Measurements from ENCODE around the gene ANAPC15. TPM values are rescaled to one million over a fixed set of nuclear protein-coding genes. Genes with fewer than 3 reads are reported as not detected.

ANAPC15 gene
- polyA plus RNA-seq, 3 donors = 92.6 to 112 (median 94.8) TPM

GRCh38 chr11:72075109-72075508 lies 37.4 kb downstream of the ANAPC15 start:
- no peaks in the 10 kb centered on the region for H3K9me3 Mint-ChIP-seq
- H3K4me1 ChIP-seq (ENCODE audit: control insufficient read depth in 1 of 2, insufficient read depth in 2 of 2, low read length in 2 of 2) = peaks cover 42 to 74% of the 10 kb centered on the region in 2 donors
- H4K20me1 ChIP-seq (ENCODE audit: insufficient read depth, low read length) = no peaks in the 10 kb centered on the region
- H2AFZ ChIP-seq (ENCODE audit: insufficient read depth, low read depth, low read length, poor library complexity, severe bottlenecking) = peak overlapping the region; percentile 79
- H3K4me2 ChIP-seq (replicated peaks; ENCODE audit: extremely low read depth, low read length, poor library complexity, severe bottlenecking) = peak overlapping the region; percentile 74
- WGBS (ENCODE audit: insufficient coverage) = no CpG with 5 or more reads among the region's 1 CpG
- peaks cover 56% of the 10 kb centered on the region for H3K4me1 Mint-ChIP-seq
- peaks cover 95% of the 10 kb centered on the region for H3K79me2 ChIP-seq (ENCODE audit: insufficient read depth, low read length)
- peak overlapping the region; percentile 42 for H3K9ac ChIP-seq (ENCODE audit: insufficient read depth, low read length, poor library complexity, severe bottlenecking)
- DNase-seq = peak; percentile 64 to 71 (median 65)
- TF ChIP-seq, protein P1, sequence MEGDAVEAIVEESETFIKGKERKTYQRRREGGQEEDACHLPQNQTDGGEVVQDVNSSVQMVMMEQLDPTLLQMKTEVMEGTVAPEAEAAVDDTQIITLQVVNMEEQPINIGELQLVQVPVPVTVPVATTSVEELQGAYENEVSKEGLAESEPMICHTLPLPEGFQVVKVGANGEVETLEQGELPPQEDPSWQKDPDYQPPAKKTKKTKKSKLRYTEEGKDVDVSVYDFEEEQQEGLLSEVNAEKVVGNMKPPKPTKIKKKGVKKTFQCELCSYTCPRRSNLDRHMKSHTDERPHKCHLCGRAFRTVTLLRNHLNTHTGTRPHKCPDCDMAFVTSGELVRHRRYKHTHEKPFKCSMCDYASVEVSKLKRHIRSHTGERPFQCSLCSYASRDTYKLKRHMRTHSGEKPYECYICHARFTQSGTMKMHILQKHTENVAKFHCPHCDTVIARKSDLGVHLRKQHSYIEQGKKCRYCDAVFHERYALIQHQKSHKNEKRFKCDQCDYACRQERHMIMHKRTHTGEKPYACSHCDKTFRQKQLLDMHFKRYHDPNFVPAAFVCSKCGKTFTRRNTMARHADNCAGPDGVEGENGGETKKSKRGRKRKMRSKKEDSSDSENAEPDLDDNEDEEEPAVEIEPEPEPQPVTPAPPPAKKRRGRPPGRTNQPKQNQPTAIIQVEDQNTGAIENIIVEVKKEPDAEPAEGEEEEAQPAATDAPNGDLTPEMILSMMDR (IDR thresholded peaks at IDR 0.05) = peak; percentile 67
- no peaks in the 10 kb centered on the region for H3K27me3 ChIP-seq (ENCODE audit: control insufficient read depth in 2 of 2, insufficient read depth in 2 of 2, low read length in 2 of 2)
- H3K4me3 Mint-ChIP-seq = peak overlapping the region; percentile 68 to 88
- H3K27ac ChIP-seq (ENCODE audit: low read depth in 1 of 2, low read length in 2 of 2) = peak overlapping the region; percentile 43 to 86
- peaks cover 0 to 4% of the 10 kb centered on the region in 2 donors for H3K36me3 Mint-ChIP-seq
- H3K36me3 ChIP-seq (replicated peaks in 1 of 2; ENCODE audit: control insufficient read depth in 1 of 2, insufficient read depth in 2 of 2, low read length in 2 of 2) = no peaks in the 10 kb centered on the region
- no peaks in the 10 kb centered on the region for H3K27me3 Mint-ChIP-seq (ENCODE audit: low read depth in 3 of 3)
- H3K27ac Mint-ChIP-seq = peak overlapping the region; percentile 91 to 98 (median 96)
- intact Hi-C loops (cut with micrococcal nuclease) = loop anchor here in 1 of 2 donors (5.0 kb wide), 1 partner anchor 33 kb away; no protein-coding TSS in a partner anchor
- H3K4me3 ChIP-seq (replicated peaks in 1 of 3; ENCODE audit: low read depth in 2 of 3, low read length in 3 of 3) = peak overlapping the region in 2 of 3 experiments; percentile 0 to 61
- H3K9me3 ChIP-seq (replicated peaks in 1 of 2; ENCODE audit: control insufficient read depth in 1 of 2, insufficient read depth in 1 of 2, low read length in 2 of 2) = no peaks in the 10 kb centered on the region

GRCh38 chr11:72072348-72072747 lies 40.1 kb downstream of the ANAPC15 start:
- H3K27ac Mint-ChIP-seq = peak overlapping the region; percentile 66 to 81 (median 78)
- Histone ChIP-seq H2AFZ (ENCODE audit: insufficient read depth, low read depth, low read length, poor library complexity, severe bottlenecking) (peak overlapping the region; percentile 2), H3K36me3 (replicated peaks in 1 of 2; ENCODE audit: control insufficient read depth in 1 of 2, insufficient read depth in 2 of 2, low read length in 2 of 2) (peaks cover 5 to 7% of the 10 kb centered on the region in 2 donors), H4K20me1 (ENCODE audit: insufficient read depth, low read length) (no peaks in the 10 kb centered on the region), H3K27ac (ENCODE audit: low read depth in 1 of 2, low read length in 2 of 2) (peak overlapping the region; percentile 6 to 55), H3K4me2 (replicated peaks; ENCODE audit: extremely low read depth, low read length, poor library complexity, severe bottlenecking) (no peak overlapping the region), H3K4me3 (replicated peaks in 1 of 3; ENCODE audit: low read depth in 2 of 3, low read length in 3 of 3) (no peak overlapping the region), H3K4me1 (ENCODE audit: control insufficient read depth in 1 of 2, insufficient read depth in 2 of 2, low read length in 2 of 2) (peaks cover 54 to 76% of the 10 kb centered on the region in 2 donors), H3K9ac (ENCODE audit: insufficient read depth, low read length, poor library complexity, severe bottlenecking) (no peak overlapping the region), H3K9me3 (replicated peaks in 1 of 2; ENCODE audit: control insufficient read depth in 1 of 2, insufficient read depth in 1 of 2, low read length in 2 of 2) (no peaks in the 10 kb centered on the region), H3K27me3 (ENCODE audit: control insufficient read depth in 2 of 2, insufficient read depth in 2 of 2, low read length in 2 of 2) (no peaks in the 10 kb centered on the region), H3K79me2 (ENCODE audit: insufficient read depth, low read length) (peaks cover 91% of the 10 kb centered on the region)
- DNase-seq = peak in 2 of 3 donors; percentile 43 to 58
- peaks cover 5 to 14% of the 10 kb centered on the region in 2 donors for H3K36me3 Mint-ChIP-seq
- 58% methylated on average over 3 of the region's 3 CpGs for WGBS (ENCODE audit: insufficient coverage)
- H3K4me3 Mint-ChIP-seq = no peak overlapping the region
- TF ChIP-seq, protein P1 (IDR thresholded peaks at IDR 0.05) = no peak
- peaks cover 67% of the 10 kb centered on the region for H3K4me1 Mint-ChIP-seq
- no peaks in the 10 kb centered on the region for H3K9me3 Mint-ChIP-seq
- no peaks in the 10 kb centered on the region for H3K27me3 Mint-ChIP-seq (ENCODE audit: low read depth in 3 of 3)
- intact Hi-C loops (cut with micrococcal nuclease) = no loop called here
